GM12878 (cell line): ENCODE measurements around the gene DNAJC11. TPM values are rescaled to one million over a fixed set of nuclear protein-coding genes. Genes with fewer than 3 reads are reported as not detected.

Source experiments
- ATAC-seq: fragments of 200-7000 bp; cut with Tn5 transposase; 3 replicates; pipeline ENCODE4 v1.9.1; 2020; ENCODE audit warnings: mild to moderate bottlenecking, moderate library complexity
- BruUV-seq: library from RNA; stranded (reverse); fragments of 400-500 nt; replicated peaks from 2 replicates; lab custom pipeline; 2021; lab: Mats Ljungman, UMichigan
- CTCF ChIA-PET: fragments of 300-600 bp; sonication (Branson Sonifier 250); formaldehyde crosslinking; extraction: SDS; loops from one replicate; lab custom pipeline; 2021; ENCODE audit warnings: inconsistent platforms; lab: Yijun Ruan, JAX
- POLR2A ChIA-PET: fragments of 350-600 bp; formaldehyde crosslinking; extraction: SDS; loops from one replicate; lab custom pipeline; 2021; ENCODE audit warnings: inconsistent platforms; lab: Charles Lee
- RAD21 ChIA-PET: fragments of 300-600 bp; sonication (Branson Sonifier 250); formaldehyde crosslinking; loops from one replicate; lab custom pipeline; 2023; ENCODE audit warnings: antibody characterized with exemption; ENCODE audit not compliant: unreplicated experiment; lab: Charles Lee
- SMC1A ChIA-PET: fragments of 300-600 bp; sonication (Branson Sonifier 250); formaldehyde crosslinking; loops from one replicate; lab custom pipeline; 2023; ENCODE audit not compliant: unreplicated experiment, uncharacterized antibody; lab: Charles Lee
- DNase-seq: peaks from one replicate; pipeline ENCODE4 v3.0.0-alpha.2; 2011; ENCODE audit warnings: low read depth, low spot score
- FAIRE-seq: peaks from 3 replicates; lab custom pipeline; 2011; peaks lifted over from hg19 to GRCh38; lab: Jason Lieb, UNC
- H2AFZ ChIP-seq: 2 replicates; pipeline ENCODE4 v1.6.0; 2011; ENCODE audit warnings: low read depth, low read length, control low read depth; ENCODE audit not compliant: control insufficient read depth
- H3K27ac ChIP-seq: 2 replicates; pipeline ENCODE4 v1.5.1; 2011; ENCODE audit warnings: control low read depth; ENCODE audit not compliant: control insufficient read depth, insufficient read depth
- H3K27me3 ChIP-seq, 2 experiments: replicated peaks in 1 of 2; 2 replicates each; pipeline versions ENCODE4 v1.6.0 to v1.6.1; 2011; ENCODE audit warnings: low read length in 1 of 2; ENCODE audit not compliant: control insufficient read depth in 2 of 2, insufficient read depth in 2 of 2
- H3K36me3 ChIP-seq, 2 experiments: 2 replicates each; pipeline ENCODE4 v1.5.1; 2011; ENCODE audit warnings: low read length in 1 of 2; ENCODE audit not compliant: control insufficient read depth in 2 of 2, insufficient read depth in 2 of 2
- H3K4me1 ChIP-seq: 2 replicates; pipeline ENCODE4 v1.6.1; 2011; ENCODE audit warnings: mild to moderate bottlenecking, low read length, moderate library complexity, mixed read lengths; ENCODE audit not compliant: control insufficient read depth, insufficient read depth
- H3K4me2 ChIP-seq: 2 replicates; pipeline ENCODE4 v1.6.0; 2011; ENCODE audit warnings: control low read depth; ENCODE audit not compliant: control insufficient read depth, insufficient read depth
- H3K4me3 ChIP-seq: fragments of 200-600 bp; sonication (generic); 2 replicates; pipeline ENCODE4 v1.5.1; 2016
- H3K79me2 ChIP-seq: 2 replicates; pipeline ENCODE4 v1.6.0; 2011; ENCODE audit warnings: low read length; ENCODE audit not compliant: control insufficient read depth, insufficient read depth
- H3K9ac ChIP-seq: 2 replicates; pipeline ENCODE4 v1.8.0; 2011; ENCODE audit warnings: low read length, control low read depth, mixed read lengths; ENCODE audit not compliant: control insufficient read depth, insufficient read depth
- H3K9me3 ChIP-seq: replicated peaks from 3 replicates; pipeline ENCODE4 v1.5.1; 2011; ENCODE audit warnings: mild to moderate bottlenecking, low read length; ENCODE audit not compliant: control insufficient read depth, insufficient read depth
- H4K20me1 ChIP-seq: 2 replicates; pipeline ENCODE4 v1.6.0; 2011; ENCODE audit not compliant: control insufficient read depth, insufficient read depth
- DPF2 ChIP-seq: fragments of 450-650 bp; IDR thresholded peaks from 2 replicates; pipeline ENCODE4 v1.6.1; 2017; ENCODE audit warnings: mild to moderate bottlenecking
- HDGF ChIP-seq: fragments of 450-650 bp; IDR thresholded peaks from 2 replicates; pipeline ENCODE4 v1.6.1; 2016; ENCODE audit warnings: antibody characterized with exemption
- IRF3 ChIP-seq: fragments of 450-650 bp; IDR thresholded peaks from 2 replicates; pipeline ENCODE4 v1.6.1; 2014; ENCODE audit warnings: mild to moderate bottlenecking
- JUNB ChIP-seq: IDR thresholded peaks from 2 replicates; pipeline ENCODE4 v1.6.1; 2016; ENCODE audit warnings: antibody characterized with exemption, mild to moderate bottlenecking
- PBX3 ChIP-seq: IDR thresholded peaks from 2 replicates; pipeline ENCODE4 v1.6.1; 2011; ENCODE audit warnings: mild to moderate bottlenecking, low read depth, low read length, moderate library complexity; ENCODE audit not compliant: insufficient replicate concordance
- RAD21 ChIP-seq: IDR thresholded peaks from 2 replicates; pipeline ENCODE4 v1.6.1; 2011; ENCODE audit warnings: mild to moderate bottlenecking, low read depth, low read length, moderate library complexity; ENCODE audit not compliant: insufficient read depth
- SIX5 ChIP-seq: IDR thresholded peaks from 2 replicates; pipeline ENCODE4 v1.6.1; 2011; ENCODE audit warnings: mild to moderate bottlenecking, low read depth, low read length, moderate library complexity; ENCODE audit not compliant: severe bottlenecking
- SPI1 ChIP-seq: IDR thresholded peaks from 2 replicates; pipeline ENCODE4 v1.6.1; 2011; ENCODE audit warnings: low read depth, mild to moderate bottlenecking, low read length, moderate library complexity, borderline replicate concordance; ENCODE audit not compliant: insufficient read depth
- WGBS: methylation state at CpG from one replicate; pipeline ENCODE4 v1.1.6; 2016; ENCODE audit warnings: low lambda C conversion rate; ENCODE audit not compliant: insufficient replicate concordance, insufficient coverage; ENCODE audit errors: missing lambda C conversion rate; 5-methylcytosine and 5-hydroxymethylcytosine counted together
- in situ Hi-C: fragments of 300-500 bp; cut with MboI; formaldehyde crosslinking; loops from 9 replicates; pipeline ENCODE4 v1.14.3; 2018; ENCODE audit warnings: mixed read lengths
- intact Hi-C: fragments of 100-400 bp; cut with micrococcal nuclease; formaldehyde crosslinking; loops from one replicate; pipeline ENCODE4 v1.14.2; 2022; ENCODE audit not compliant: unreplicated experiment
- polyA plus RNA-seq, 11 experiments: library from polyadenylated mRNA; depleted of rRNA in 4 of 11; unstranded in 6 of 11; stranded (reverse) in 5 of 11; fragments of >200 nt; fragmentation: Nextera tagmentation in 4 of 11; fragmentation: Illumina TruSeq in 1 of 11; extraction: Ambion mirVana in 4 of 11; extraction: Trizol in 1 of 11; gene quantifications; 1 replicate in 1 of 11; 2 replicates in 10 of 11; pipeline versions ENCODE4 v1.2.1 to v1.2.3, GENCODE V29; 2011 to 2016; ENCODE audit warnings: inconsistent platforms in 2 of 11, missing spikeins in 2 of 11, low read depth in 1 of 11
- total RNA-seq, 4 experiments: library from RNA; depleted of rRNA in 3 of 4; stranded (reverse); fragments of >200 nt in 3 of 4; fragmentation: Illumina TruSeq in 1 of 4; extraction: Trizol in 1 of 4; gene quantifications; 2 replicates each; pipeline versions ENCODE4 v1.2.1 to v1.2.3, GENCODE V29; 2013 to 2021

DNAJC11 gene
- total and polyA plus RNA-seq, 10 of the 15 experiments (the other 5 are each of a cell fraction or from before 2014, with no cell fraction given) = 5.0 to 58.8 (median 39.5) TPM

- BruUV-seq = no TSS peak
- H3K4me1 ChIP-seq = peaks cover 9% of the 10 kb centered on the region
- ChIA-PET RAD21 (no interaction called here), CTCF (interaction anchor here (1.4 kb wide), 1 partner anchor 43 kb away, joined by 6 read pairs; the partner anchor contains the start of genes NOL9 and TAS1R1), SMC1A (no interaction called here), POLR2A (interaction anchor here (4.0 kb wide), 1 partner anchor 16 kb away, joined by 22 read pairs; the partner anchor contains the start of gene ZBTB48)
- H3K4me3 ChIP-seq = no peak overlapping the region
- FAIRE-seq (no peak), ATAC-seq (no peak), DNase-seq (no peak)
- H3K79me2 ChIP-seq = peaks cover 33% of the 10 kb centered on the region
- intact Hi-C loops (no loop called here), in situ Hi-C loops (no loop called here)
- TF ChIP-seq PBX3 (no peak), HDGF (no peak), SIX5 (no peak), IRF3 (no peak), JUNB (no peak), RAD21 (no peak), SPI1 (no peak), DPF2 (no peak)
- 85% methylated on average over 15 of the region's 15 CpGs for WGBS
- no peak overlapping the region for H2AFZ ChIP-seq
- H3K9me3 ChIP-seq = no peaks in the 10 kb centered on the region
- no peak overlapping the region for H3K9ac ChIP-seq
- H3K27ac ChIP-seq = no peak overlapping the region
- H3K4me2 ChIP-seq = no peak overlapping the region
- H3K36me3 ChIP-seq = peaks cover 10 to 24% of the 10 kb centered on the region in 2 experiments
- H4K20me1 ChIP-seq = no peaks in the 10 kb centered on the region
- H3K27me3 ChIP-seq = no peaks in the 10 kb centered on the region
Observed at GRCh38 chr1:6596886-6597776, 104.5 kb downstream of the DNAJC11 start.
